HG03558 (cell line): Measurements from ENCODE around the gene RNF32.

Experiments
- ATAC-seq: cut with Tn5 transposase; IDR thresholded peaks from one replicate; pipeline ENCODE4 v1.9.1; 2021; ENCODE audit warnings: moderate number of reproducible peaks; ENCODE audit not compliant: unreplicated experiment; ENCODE audit errors: extremely low read depth

Gene RNF32

GRCh38 chr7:156722043-156722826 is 81.7 kb downstream of the RNF32 start:
- no peak for ATAC-seq

- ATAC-seq = no peak
These were observed 84.5 kb downstream of the RNF32 start for GRCh38 chr7:156725073-156725472.

DNA sequence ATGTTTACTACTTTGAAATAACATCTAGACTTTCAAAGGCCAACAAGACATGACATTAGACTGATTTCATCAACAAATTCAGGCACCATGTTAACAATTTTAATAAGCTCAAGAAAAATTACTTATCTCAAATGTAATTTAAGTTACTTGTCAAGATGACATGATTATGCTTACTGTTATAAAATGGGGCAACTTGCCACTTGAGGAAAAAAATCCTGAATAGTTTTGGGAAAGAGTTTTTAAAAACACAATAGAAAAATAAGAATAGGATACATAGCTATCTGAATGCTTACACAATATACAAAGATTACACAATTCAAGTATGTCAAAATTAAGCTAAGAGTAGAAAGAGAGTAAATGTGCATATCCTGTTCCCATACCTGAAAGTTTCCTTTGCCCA is 85.4 kb downstream of the RNF32 start:
- ATAC-seq = no peak
